HS-27A (cell line): Measurements from ENCODE around the gene ZAR1L.

Source experiments
- DNase-seq: peaks from one replicate; pipeline ENCODE4 v3.0.0-alpha.2; 2012; ENCODE audit warnings: low read depth, missing footprints

Gene ZAR1L

GRCh38 chr13:32255724-32256109 is 59.4 kb downstream of the ZAR1L start:
- no peak for DNase-seq

GRCh38 chr13:32254916-32255723 is 60.0 kb downstream of the ZAR1L start:
- DNase-seq: no peak

- DNase-seq: no peak
Observed at GRCh38 chr13:32254416-32254815, 60.7 kb downstream of the ZAR1L start.

GRCh38 chr13:32253911-32254399 is 61.2 kb downstream of the ZAR1L start:
- no peak for DNase-seq
